ENCODE results near the gene COL15A1. TPM values are rescaled to one million over a fixed set of nuclear protein-coding genes. Genes with fewer than 3 reads are reported as not detected.

The COL15A1 gene
- total and polyA plus RNA-seq, 8 donors: 10.7 to 173 (median 27.8) TPM

GRCh38 chr9:99116003-99116411 is 172.3 kb downstream of the COL15A1 start:
- intact Hi-C loops (cut with DNase I; ENCODE audit: low total_unique reads): no loop called here
- TF ChIP-seq CTCF (IDR thresholded peaks at IDR 0.05): no peak
- TF ChIP-seq EP300 (IDR thresholded peaks at IDR 0.05): no peak
- TF ChIP-seq POLR2A (IDR thresholded peaks at IDR 0.05): no peak
- TF ChIP-seq POLR2AphosphoS5 (IDR thresholded peaks at IDR 0.05): no peak
- H3K27me3 ChIP-seq: no peaks in the 10 kb centered on the region
- no peak overlapping the region for H3K4me3 ChIP-seq
- 56 to 88% (median 64%) methylated on average over 3 of the region's 3 CpGs for whole genome bisulfite sequencing, 5 donors
- no peak overlapping the region for H3K27ac ChIP-seq
- DNase-seq: no peak
- no peaks in the 10 kb centered on the region for H3K9me3 ChIP-seq
- H3K4me1 ChIP-seq: peaks cover 21 to 78% (median 53%) of the 10 kb centered on the region in 4 donors
- no peaks in the 10 kb centered on the region for H3K36me3 ChIP-seq

GRCh38 chr9:99118782-99119466 is 175.2 kb downstream of the COL15A1 start:
- no peak for TF ChIP-seq POLR2AphosphoS5 (IDR thresholded peaks at IDR 0.05)
- TF ChIP-seq CTCF (IDR thresholded peaks at IDR 0.05): no peak
- TF ChIP-seq EP300 (IDR thresholded peaks at IDR 0.05): no peak
- no peak for TF ChIP-seq POLR2A (IDR thresholded peaks at IDR 0.05)
- Histone ChIP-seq H3K27me3 (no peaks in the 10 kb centered on the region), H3K9me3 (no peaks in the 10 kb centered on the region), H3K4me3 (no peak overlapping the region), H3K27ac (peak overlapping the region in 2 of 5 donors; percentile 29 to 61), H3K36me3 (no peaks in the 10 kb centered on the region), H3K4me1 (peaks cover 10 to 76% (median 43%) of the 10 kb centered on the region in 4 donors)
- peak in 1 of 2 donors; percentile 32 for DNase-seq
- WGBS, 5 donors: 79 to 87% (median 85%) methylated on average over 7 of the region's 7 CpGs
- intact Hi-C loops (cut with DNase I; ENCODE audit: low total_unique reads): no loop called here

GRCh38 chr9:99119976-99120655 is 176.4 kb downstream of the COL15A1 start:
- no peak for DNase-seq
- Histone ChIP-seq H3K4me1 (peaks cover 0 to 74% (median 32%) of the 10 kb centered on the region in 4 donors), H3K27ac (peak overlapping the region in 1 of 5 donors; percentile 29), H3K9me3 (no peaks in the 10 kb centered on the region), H3K27me3 (no peaks in the 10 kb centered on the region), H3K36me3 (no peaks in the 10 kb centered on the region), H3K4me3 (no peak overlapping the region)
- intact Hi-C loops (cut with DNase I; ENCODE audit: low total_unique reads): no loop called here
- TF ChIP-seq CTCF (IDR thresholded peaks at IDR 0.05) (no peak), EP300 (IDR thresholded peaks at IDR 0.05) (no peak), POLR2A (IDR thresholded peaks at IDR 0.05) (no peak), POLR2AphosphoS5 (IDR thresholded peaks at IDR 0.05) (no peak)

Other genes starting within 250 kb of the COL15A1 start
- under 1 TPM in 1 of 5 donors, not detected in 4; 0.55 TPM for gene GABBR2, start 235.0 kb upstream of the COL15A1 start, total RNA-seq
- gene GABBR2, start 235.0 kb upstream of the COL15A1 start, polyA plus RNA-seq: under 1 TPM in 2 of 3 donors, not detected in 1; 0.06 to 0.08 TPM
- gene ANKS6, start 147.4 kb upstream of the COL15A1 start, total RNA-seq: 10 to 100 TPM; 10.7 to 75.0 (median 26.3) TPM
- 10 to 100 TPM; 16.8 to 20.2 (median 18.8) TPM for gene ANKS6, start 147.4 kb upstream of the COL15A1 start, polyA plus RNA-seq
- gene GALNT12, start 136.2 kb upstream of the COL15A1 start, total RNA-seq: 100 to 1,000 TPM in 2 of 5 donors, 10 to 100 TPM in 3; 27.7 to 212 (median 60.3) TPM
- gene GALNT12, start 136.2 kb upstream of the COL15A1 start, polyA plus RNA-seq: 10 to 100 TPM in 2 of 3 donors, 1 to 10 TPM in 1; 9.0 to 19.4 (median 10.0) TPM
- 100 to 1,000 TPM in 2 of 5 donors, 10 to 100 TPM in 2, 1 to 10 TPM in 1; 7.2 to 119 (median 56.8) TPM for gene TGFBR1, start 161.2 kb downstream of the COL15A1 start, total RNA-seq
- gene TGFBR1, start 161.2 kb downstream of the COL15A1 start, polyA plus RNA-seq: 1 to 10 TPM; 5.2 to 9.1 (median 7.8) TPM

Data from stomach (tissue), 9 donors.